WTC11 (cell line): ENCODE data around the gene RHOF.

Experiments
- RELA ChIP-seq: sonication (generic); formaldehyde crosslinking; IDR thresholded peaks from 2 replicates; pipeline ENCODE4 v1.8.1; 2022; ENCODE audit warnings: missing genetic modification reagents, mild to moderate bottlenecking, borderline replicate concordance
- TF ChIP-seq, protein P1 (sequence below): sonication (generic); formaldehyde crosslinking; conservative IDR thresholded peaks from 2 replicates; pipeline ENCODE4 v1.8.1; 2022; ENCODE audit warnings: mild to moderate bottlenecking, missing genetic modification reagents
- TF ChIP-seq, protein P2 (sequence below): fragments of 200-600 bp; IDR thresholded peaks from 2 replicates; pipeline ENCODE4 v1.8.0; 2022; ENCODE audit warnings: antibody characterized with exemption

DNA sequence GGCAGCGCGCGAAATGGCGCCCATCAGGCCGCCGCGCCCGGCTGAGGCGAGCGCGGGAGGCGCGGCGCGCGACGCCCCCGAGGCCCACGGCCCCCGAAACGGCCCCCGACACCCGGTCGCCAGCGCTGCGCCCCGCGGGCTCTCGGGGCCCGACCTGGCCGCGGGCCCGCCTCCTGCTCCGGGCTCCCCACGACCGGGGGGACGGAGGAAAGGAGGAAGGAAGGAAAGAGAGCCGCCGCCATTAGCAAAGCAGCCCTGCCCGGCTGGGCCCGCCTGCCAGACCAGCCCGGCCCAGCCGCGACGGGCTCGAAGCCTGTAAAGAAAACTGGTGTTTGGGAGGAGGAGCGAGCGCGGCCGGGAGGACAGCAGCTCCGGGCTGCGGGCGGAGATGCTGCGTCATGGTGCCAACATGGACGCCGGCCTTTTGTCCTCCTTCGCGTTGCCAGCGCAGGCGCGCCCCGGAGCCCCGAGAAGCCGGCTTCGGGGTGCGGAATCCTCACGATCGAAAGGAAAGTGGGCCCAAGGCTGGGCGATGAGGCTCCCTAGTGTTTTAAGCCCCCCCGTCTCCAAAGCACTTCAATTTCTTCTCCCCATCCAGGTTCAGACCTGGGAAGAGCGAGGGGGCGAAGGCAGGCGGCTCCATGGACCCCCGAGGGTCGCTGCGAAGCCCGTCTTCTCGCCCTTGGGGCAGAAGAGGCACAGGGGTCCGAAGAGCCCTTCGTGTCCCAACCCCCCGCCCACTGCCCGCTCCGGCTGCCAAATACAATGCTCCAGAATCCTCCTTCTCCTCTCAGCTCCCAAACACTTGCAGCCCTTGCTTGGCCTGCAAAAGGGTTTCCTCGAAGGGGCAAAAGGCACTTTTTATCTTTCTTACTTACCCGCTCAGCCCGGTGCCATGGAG lies 7.5 kb upstream of the RHOF start:
- TF ChIP-seq, protein P1, sequence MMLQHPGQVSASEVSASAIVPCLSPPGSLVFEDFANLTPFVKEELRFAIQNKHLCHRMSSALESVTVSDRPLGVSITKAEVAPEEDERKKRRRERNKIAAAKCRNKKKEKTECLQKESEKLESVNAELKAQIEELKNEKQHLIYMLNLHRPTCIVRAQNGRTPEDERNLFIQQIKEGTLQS (CRISPR knock-in tag): no peak
- TF ChIP-seq, protein P2, sequence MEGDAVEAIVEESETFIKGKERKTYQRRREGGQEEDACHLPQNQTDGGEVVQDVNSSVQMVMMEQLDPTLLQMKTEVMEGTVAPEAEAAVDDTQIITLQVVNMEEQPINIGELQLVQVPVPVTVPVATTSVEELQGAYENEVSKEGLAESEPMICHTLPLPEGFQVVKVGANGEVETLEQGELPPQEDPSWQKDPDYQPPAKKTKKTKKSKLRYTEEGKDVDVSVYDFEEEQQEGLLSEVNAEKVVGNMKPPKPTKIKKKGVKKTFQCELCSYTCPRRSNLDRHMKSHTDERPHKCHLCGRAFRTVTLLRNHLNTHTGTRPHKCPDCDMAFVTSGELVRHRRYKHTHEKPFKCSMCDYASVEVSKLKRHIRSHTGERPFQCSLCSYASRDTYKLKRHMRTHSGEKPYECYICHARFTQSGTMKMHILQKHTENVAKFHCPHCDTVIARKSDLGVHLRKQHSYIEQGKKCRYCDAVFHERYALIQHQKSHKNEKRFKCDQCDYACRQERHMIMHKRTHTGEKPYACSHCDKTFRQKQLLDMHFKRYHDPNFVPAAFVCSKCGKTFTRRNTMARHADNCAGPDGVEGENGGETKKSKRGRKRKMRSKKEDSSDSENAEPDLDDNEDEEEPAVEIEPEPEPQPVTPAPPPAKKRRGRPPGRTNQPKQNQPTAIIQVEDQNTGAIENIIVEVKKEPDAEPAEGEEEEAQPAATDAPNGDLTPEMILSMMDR: no peak
- TF ChIP-seq RELA (CRISPR knock-in tag): no peak
